Right atrium auricular region (tissue), 2 donors: ENCODE measurements around the gene SCN8A. TPM values are rescaled to one million over a fixed set of nuclear protein-coding genes. Genes with fewer than 3 reads are reported as not detected.

ENCODE experiments used
- DNase-seq: peaks from one replicate; pipeline ENCODE4 v3.0.0-alpha.2; 2019; ENCODE audit warnings: low spot score
- H3K27ac ChIP-seq, 2 donors: fragments of 200-600 bp; sonication (generic); 1 replicate in 1 of 2; 2 replicates in 1 of 2; pipeline ENCODE4 v1.5.1; 2016 to 2019
- H3K27me3 ChIP-seq, 2 donors: fragments of 200-600 bp; sonication (generic); one replicate each; pipeline versions ENCODE4 v1.5.1 to v1.6.0; 2017 to 2019
- H3K36me3 ChIP-seq: fragments of 200-600 bp; sonication (generic); one replicate; pipeline ENCODE4 v1.5.1; 2016
- H3K4me1 ChIP-seq, 2 donors: fragments of 200-600 bp; sonication (generic); one replicate each; pipeline versions ENCODE4 v1.5.1 to v1.6.0; 2017 to 2019
- H3K4me3 ChIP-seq, 2 donors: fragments of 200-600 bp; sonication (generic); 1 replicate in 1 of 2; 2 replicates in 1 of 2; pipeline ENCODE4 v1.5.1; 2017 to 2019; ENCODE audit warnings: mild to moderate bottlenecking in 1 of 2, moderate library complexity in 1 of 2
- H3K9me3 ChIP-seq, 2 donors: fragments of 200-600 bp; sonication (generic); one replicate each; pipeline ENCODE4 v1.5.1; 2019
- CTCF ChIP-seq, 2 donors: fragments of 200-600 bp; sonication (generic); IDR thresholded peaks; one replicate each; pipeline ENCODE4 v1.5.1; 2019; ENCODE audit warnings: antibody characterized with exemption in 2 of 2
- total RNA-seq, 2 donors: library from RNA; depleted of rRNA; stranded (reverse); fragments of >200 nt; gene quantifications; one replicate each; pipeline ENCODE4 v1.1.0, GENCODE V29; 2016

The SCN8A gene
- total RNA-seq, 2 donors from 2014 or later: 0.19 to 0.24 TPM

- no peak overlapping the region for H3K4me3 ChIP-seq
- no peaks in the 10 kb centered on the region for H3K27me3 ChIP-seq
- H3K4me1 ChIP-seq: no peaks in the 10 kb centered on the region
- no peak for TF ChIP-seq CTCF (IDR thresholded peaks at IDR 0.05)
- no peak for DNase-seq
- H3K27ac ChIP-seq: no peak overlapping the region
- H3K9me3 ChIP-seq: no peaks in the 10 kb centered on the region
- no peaks in the 10 kb centered on the region for H3K36me3 ChIP-seq
Measured at GRCh38 chr12:51666696-51667095, 75.7 kb downstream of the SCN8A start.

- no peaks in the 10 kb centered on the region for H3K4me1 ChIP-seq
- H3K36me3 ChIP-seq: no peaks in the 10 kb centered on the region
- no peaks in the 10 kb centered on the region for H3K9me3 ChIP-seq
- no peaks in the 10 kb centered on the region for H3K27me3 ChIP-seq
- no peak overlapping the region for H3K27ac ChIP-seq
- DNase-seq: no peak
- TF ChIP-seq CTCF (IDR thresholded peaks at IDR 0.05): no peak
- no peak overlapping the region for H3K4me3 ChIP-seq
Measured at GRCh38 chr12:51667269-51667668, 76.2 kb downstream of the SCN8A start.

GRCh38 chr12:51669271-51669670 lies 78.2 kb downstream of the SCN8A start:
- no peak for TF ChIP-seq CTCF (IDR thresholded peaks at IDR 0.05)
- H3K36me3 ChIP-seq: no peaks in the 10 kb centered on the region

GRCh38 chr12:51669996-51670395 lies 79.0 kb downstream of the SCN8A start:
- H3K27ac ChIP-seq: no peak overlapping the region
- TF ChIP-seq CTCF (IDR thresholded peaks at IDR 0.05): no peak
- no peaks in the 10 kb centered on the region for H3K9me3 ChIP-seq
- no peaks in the 10 kb centered on the region for H3K36me3 ChIP-seq
- no peak for DNase-seq
- H3K4me1 ChIP-seq: no peaks in the 10 kb centered on the region
- H3K4me3 ChIP-seq: no peak overlapping the region
- no peaks in the 10 kb centered on the region for H3K27me3 ChIP-seq

More at GRCh38 chr12:51669271-51669670, 78.2 kb downstream of the SCN8A start:
- Histone ChIP-seq H3K4me1 (no peaks in the 10 kb centered on the region), H3K4me3 (no peak overlapping the region), H3K27ac (no peak overlapping the region), H3K9me3 (no peaks in the 10 kb centered on the region), H3K27me3 (no peaks in the 10 kb centered on the region)
- no peak for DNase-seq

- Histone ChIP-seq H3K27ac (no peak overlapping the region), H3K9me3 (no peaks in the 10 kb centered on the region), H3K36me3 (no peaks in the 10 kb centered on the region), H3K4me3 (no peak overlapping the region), H3K27me3 (no peaks in the 10 kb centered on the region), H3K4me1 (no peaks in the 10 kb centered on the region)
- no peak for TF ChIP-seq CTCF (IDR thresholded peaks at IDR 0.05)
- no peak for DNase-seq
Measured at GRCh38 chr12:51672334-51672733, 81.3 kb downstream of the SCN8A start.

GRCh38 chr12:51675071-51675803 lies 84.2 kb downstream of the SCN8A start:
- Histone ChIP-seq H3K36me3 (no peaks in the 10 kb centered on the region), H3K9me3 (no peaks in the 10 kb centered on the region), H3K4me1 (no peaks in the 10 kb centered on the region), H3K27me3 (no peaks in the 10 kb centered on the region), H3K4me3 (no peak overlapping the region), H3K27ac (no peak overlapping the region)
- no peak for TF ChIP-seq CTCF (IDR thresholded peaks at IDR 0.05)
- DNase-seq: no peak
